Left lobe of liver (tissue), 2 donors: ENCODE measurements around the gene CYP26B1. TPM values are rescaled to one million over a fixed set of nuclear protein-coding genes. Genes with fewer than 3 reads are reported as not detected.

Experiments
- ATAC-seq: fragments of 200-7000 bp; cut with Tn5 transposase; one replicate; pipeline ENCODE4 v1.9.1; 2020; ENCODE audit warnings: mild to moderate bottlenecking, moderate library complexity
- DNase-seq: peaks from one replicate; pipeline ENCODE4 v3.0.0-alpha.2; 2020; ENCODE audit warnings: low spot score
- total RNA-seq: library from RNA; stranded (reverse); gene quantifications from one replicate; pipeline ENCODE4 v1.2.1, GENCODE V29; 2021
- donor health status: DM: no; HTN: no; CAD: no; lungs with moderate emphysema.
- donor health status: DM: no; HTN: yes; CAD: no.

The CYP26B1 gene
- total RNA-seq, 1 donor from 2014 or later: 4.4 TPM

- DNase-seq: no peak
- ATAC-seq: no peak
Measured at GRCh38 chr2:72155737-72156136, 8.1 kb upstream of the CYP26B1 start.

GRCh38 chr2:72155151-72155550 lies 7.5 kb upstream of the CYP26B1 start:
- ATAC-seq: no peak
- DNase-seq: no peak

GRCh38 chr2:72154386-72154975 lies 6.8 kb upstream of the CYP26B1 start:
- DNase-seq (no peak), ATAC-seq (no peak)

- no peak for DNase-seq
Measured at GRCh38 chr2:72153924-72154323, 6.3 kb upstream of the CYP26B1 start.

GRCh38 chr2:72153026-72153791 lies 5.5 kb upstream of the CYP26B1 start:
- ATAC-seq: no peak
- no peak for DNase-seq

More at GRCh38 chr2:72153924-72154323, 6.3 kb upstream of the CYP26B1 start:
- ATAC-seq: no peak

- DNase-seq (peak; percentile 27), ATAC-seq (no peak)
Measured at GRCh38 chr2:72150861-72151356, 3.2 kb upstream of the CYP26B1 start.

- ATAC-seq (peak; percentile 93), DNase-seq (peak; percentile 79)
Measured at GRCh38 chr2:72150157-72150860, 2.6 kb upstream of the CYP26B1 start.

- DNase-seq: peak; percentile 46
- ATAC-seq: peak; percentile 51
Measured at GRCh38 chr2:72149556-72150156, 2.0 kb upstream of the CYP26B1 start.

GRCh38 chr2:72148837-72149555 lies 1.3 kb upstream of the CYP26B1 start:
- peak; percentile 59 for DNase-seq
- ATAC-seq: peak; percentile 50

- ATAC-seq (no peak), DNase-seq (peak; percentile 22)
Measured at GRCh38 chr2:72148003-72148836, 558 bp upstream of the CYP26B1 start.

- DNase-seq: peak; percentile 42
- no peak for ATAC-seq
Measured at GRCh38 chr2:72146347-72147302, 1.0 kb downstream of the CYP26B1 start.

- no peak for ATAC-seq
- DNase-seq: peak; percentile 31
Measured at GRCh38 chr2:72145658-72146329, 1.9 kb downstream of the CYP26B1 start.

- peak; percentile 5 for ATAC-seq
- no peak for DNase-seq
Measured at GRCh38 chr2:72145289-72145657, 2.4 kb downstream of the CYP26B1 start.

GRCh38 chr2:72144632-72145288 lies 2.9 kb downstream of the CYP26B1 start:
- DNase-seq: peak; percentile 76
- ATAC-seq: peak; percentile 62

- DNase-seq (no peak), ATAC-seq (no peak)
Measured at GRCh38 chr2:72144274-72144631, 3.4 kb downstream of the CYP26B1 start.

- DNase-seq (peak; percentile 44), ATAC-seq (peak; percentile 7)
Measured at GRCh38 chr2:72143441-72144273, 4.0 kb downstream of the CYP26B1 start.
